Inflammatory macrophage treated with lipopolysaccharide for 4 hours (primary cell): Measurements from ENCODE around the gene ERCC2.
"Not testable (repeated sequence)": the region's sequence is repeated elsewhere in the genome, so short reads cannot be mapped to it uniquely, and the experiment has no call there.

ENCODE experiments used
- DNase-seq: peaks from one replicate; pipeline ENCODE4 v3.0.0-alpha.2; 2020

The ERCC2 gene

DNA sequence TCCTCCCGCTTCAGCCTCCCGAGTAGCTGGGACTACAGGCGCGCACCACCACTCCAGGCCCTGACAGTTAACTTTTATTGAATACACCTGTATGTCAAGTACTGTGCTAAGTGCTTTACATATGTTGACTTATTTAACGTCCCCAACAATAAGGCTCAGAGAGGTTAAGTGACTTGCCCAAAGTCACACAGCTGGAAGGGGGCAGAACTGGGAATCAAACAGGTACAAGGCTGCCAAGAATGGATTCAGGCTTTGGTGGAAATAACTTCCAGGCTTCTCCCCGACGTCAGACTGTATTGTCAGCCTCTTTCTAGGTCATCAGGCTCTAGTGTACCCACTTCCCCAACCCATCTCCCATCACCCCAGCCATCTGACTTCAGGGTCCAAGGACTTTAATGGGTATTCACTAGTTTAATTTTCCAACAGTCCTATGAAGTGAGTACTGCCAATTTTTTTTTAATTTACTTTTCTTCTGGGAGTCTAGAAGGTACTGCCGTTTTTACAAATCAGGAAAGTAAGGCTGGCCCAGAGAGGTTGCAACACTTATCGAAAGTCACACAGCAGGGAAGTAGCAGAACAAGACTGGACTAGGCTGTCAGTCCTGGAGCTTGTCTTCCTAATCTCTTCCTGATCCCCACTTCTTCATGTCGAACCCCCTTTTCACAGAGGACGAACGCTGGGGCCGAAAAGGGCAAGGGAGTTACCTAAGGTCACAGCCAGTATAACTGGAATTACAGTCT, 42.8 kb downstream of the ERCC2 start:
- no peak for DNase-seq

DNA sequence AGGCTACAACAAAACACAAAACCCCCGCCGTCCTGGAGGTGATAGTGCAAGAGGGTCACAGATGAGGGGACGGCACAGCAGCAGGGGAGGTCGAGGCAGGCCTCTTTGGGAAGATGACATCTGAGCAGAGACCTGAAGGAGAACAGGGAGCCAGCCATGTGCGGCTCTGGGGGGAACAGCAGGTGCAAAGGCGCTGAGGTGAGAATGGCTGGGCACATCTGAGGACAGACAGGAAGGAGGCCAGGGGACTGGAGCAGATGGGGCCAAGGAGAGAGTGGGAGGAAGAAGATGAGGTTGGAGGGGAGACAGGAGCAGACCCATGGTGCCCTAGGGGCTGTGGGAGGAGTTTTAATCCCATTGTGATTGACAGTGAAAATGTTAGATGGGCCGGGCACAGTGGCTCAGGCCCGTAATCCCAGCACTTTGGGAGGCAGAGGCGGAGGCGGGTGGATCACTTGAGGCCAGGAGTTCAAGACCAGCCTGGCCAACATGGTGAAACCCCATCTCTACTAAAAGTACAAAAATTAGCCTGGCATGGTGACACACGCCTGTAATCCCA, 45.9 kb downstream of the ERCC2 start:
- no peak for DNase-seq

DNA sequence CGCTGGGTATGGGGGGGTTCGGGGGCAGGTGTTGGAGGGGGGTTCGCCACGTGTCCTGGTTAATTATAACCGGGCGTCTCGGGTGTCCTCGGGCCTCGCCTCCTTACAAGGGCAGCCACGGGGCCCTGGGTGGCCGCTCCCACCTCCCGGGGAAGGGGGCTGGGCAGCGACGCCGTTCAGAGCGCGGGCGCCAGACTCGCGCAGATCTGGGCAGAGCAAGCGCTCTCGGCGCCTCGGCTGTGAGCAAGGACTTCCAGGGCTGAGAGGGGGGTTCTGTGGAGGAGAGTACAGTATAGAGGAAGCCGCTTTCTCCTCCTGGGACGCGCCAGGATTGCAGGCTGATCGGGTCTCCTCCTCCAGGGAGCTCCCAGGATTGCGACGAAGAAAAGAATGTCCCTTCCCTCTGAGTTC, 46.7 kb downstream of the ERCC2 start:
- no peak for DNase-seq

DNA sequence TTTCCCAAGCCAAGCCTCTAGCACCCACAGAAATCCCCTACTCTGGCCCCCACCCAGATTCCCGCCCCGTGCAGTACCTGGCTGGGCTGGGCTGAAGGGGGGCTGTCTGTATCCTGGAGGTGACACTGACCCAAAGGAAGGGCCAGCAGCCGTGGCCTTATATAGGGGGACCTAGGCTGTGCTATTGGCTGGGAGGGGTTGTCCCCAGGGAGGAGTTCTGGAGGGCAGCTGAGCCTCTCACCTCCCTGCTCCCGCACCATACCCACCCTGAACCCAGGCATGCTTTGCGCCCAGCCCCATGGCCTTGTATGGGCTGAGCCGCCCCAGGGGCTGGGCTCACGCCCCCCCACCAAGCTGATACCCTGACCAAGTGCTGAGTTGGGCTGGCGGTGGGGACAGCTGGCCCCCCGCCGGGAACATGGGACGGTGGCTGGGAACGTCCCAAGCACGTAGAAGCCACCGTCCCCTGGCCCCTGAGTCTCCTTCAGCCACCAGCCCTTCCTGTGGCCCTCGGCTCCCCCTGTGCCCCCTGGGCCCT, 47.6 kb downstream of the ERCC2 start, which contains the start of gene CKM:
Gene CKM, minus strand, starts transcription at position 132 of the 538 bp plus-strand sequence. CDS start 3,162 bp downstream, outside the sequence.
- no peak for DNase-seq

DNA sequence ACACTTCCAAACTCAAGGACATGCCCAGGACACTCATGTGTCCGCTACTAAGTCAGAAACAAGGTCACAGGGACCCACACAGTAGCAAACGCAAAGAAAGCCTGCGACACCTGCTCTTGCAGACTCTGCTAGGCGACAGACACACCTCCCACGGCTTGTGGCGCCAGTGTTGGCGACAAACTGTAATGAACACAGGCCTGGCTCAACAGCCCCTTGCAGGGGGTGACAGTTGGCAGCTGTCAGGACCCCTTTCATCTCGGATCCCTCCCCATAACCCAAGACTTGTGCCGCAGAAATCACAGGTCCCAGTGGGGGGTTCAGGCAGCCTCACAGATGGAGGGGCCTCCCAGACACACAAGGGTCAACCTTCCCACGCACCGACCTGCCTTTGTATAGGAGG, 48.1 kb downstream of the ERCC2 start:
- DNase-seq, result no peak

DNA sequence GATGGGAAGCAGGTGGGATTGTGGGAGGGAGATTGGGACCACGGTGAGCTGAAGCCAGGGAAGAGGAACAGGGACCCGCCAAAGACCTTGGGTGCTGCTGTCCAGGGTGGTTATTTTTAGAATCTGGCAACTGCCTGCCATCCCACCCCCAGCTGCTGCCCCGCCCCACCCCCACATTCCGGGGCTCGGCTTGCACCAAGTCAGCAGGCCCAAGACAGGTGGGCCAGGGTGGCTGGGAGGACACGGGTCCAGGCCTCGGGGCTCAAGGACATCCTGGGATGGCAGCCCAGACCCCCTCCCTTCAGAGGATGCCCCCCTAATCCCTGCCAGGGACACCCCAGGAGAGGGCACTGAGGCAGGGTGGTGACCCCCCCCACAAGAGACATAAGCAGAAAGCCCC, 48.5 kb downstream of the ERCC2 start:
- DNase-seq, result no peak

DNA sequence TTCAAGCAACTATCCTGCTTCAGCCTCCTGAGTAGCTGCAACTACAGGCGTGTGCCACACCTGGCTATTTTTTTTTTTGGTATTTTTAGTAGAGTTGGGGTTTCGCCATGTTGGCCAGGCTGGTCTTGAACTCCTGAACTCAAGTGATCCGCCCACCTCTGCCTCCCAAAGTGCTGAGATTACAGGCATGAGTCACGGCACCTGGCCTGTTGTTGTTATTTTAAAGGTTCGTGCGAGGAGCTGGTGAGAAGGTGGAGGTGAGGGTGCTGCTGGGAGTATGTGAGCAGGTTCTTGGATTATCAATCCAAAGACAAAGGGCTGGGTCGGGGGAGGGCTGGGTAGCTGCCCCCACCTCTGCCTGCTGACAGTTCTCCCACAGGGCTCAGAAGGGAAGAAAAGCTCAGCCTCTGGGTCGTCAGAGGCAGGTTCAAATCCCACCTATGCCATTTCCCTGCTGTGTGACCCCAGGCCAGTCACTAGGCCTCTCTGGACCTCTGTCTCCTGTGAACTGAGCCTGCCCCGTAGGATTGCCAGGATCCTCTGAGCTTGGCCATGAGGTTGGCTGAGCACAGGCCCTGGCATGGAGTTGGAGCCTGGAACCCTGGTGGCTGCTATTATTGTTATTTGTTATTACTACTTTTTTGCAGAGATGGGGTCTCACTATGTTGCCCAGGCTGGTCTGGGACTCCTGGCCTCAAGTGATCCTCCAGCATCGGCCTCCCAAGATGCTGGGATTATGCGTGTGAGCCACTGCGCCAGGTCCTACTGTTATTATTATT, 49.2 kb downstream of the ERCC2 start:
- DNase-seq, result no peak

DNA sequence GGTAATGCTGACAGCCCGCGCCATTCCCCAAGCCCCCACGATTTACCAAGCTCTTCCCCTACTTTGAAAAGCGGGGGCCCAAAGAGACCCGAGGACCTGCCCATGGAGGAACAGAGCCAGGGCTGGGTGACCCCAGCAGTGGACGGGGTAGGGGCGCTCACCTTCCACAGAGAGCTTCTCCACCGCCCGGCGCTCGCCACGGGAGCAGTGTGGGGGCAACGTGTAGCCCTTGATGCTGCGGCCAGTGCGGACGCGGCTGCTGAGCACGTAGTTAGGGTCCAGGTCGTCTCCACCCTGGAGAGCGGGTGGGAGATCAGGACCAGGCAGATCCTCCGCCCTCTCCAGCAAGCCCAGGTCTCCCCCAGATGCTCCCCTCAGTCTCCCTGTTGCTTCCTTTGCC, 55.1 kb downstream of the ERCC2 start:
- no peak for DNase-seq

DNA sequence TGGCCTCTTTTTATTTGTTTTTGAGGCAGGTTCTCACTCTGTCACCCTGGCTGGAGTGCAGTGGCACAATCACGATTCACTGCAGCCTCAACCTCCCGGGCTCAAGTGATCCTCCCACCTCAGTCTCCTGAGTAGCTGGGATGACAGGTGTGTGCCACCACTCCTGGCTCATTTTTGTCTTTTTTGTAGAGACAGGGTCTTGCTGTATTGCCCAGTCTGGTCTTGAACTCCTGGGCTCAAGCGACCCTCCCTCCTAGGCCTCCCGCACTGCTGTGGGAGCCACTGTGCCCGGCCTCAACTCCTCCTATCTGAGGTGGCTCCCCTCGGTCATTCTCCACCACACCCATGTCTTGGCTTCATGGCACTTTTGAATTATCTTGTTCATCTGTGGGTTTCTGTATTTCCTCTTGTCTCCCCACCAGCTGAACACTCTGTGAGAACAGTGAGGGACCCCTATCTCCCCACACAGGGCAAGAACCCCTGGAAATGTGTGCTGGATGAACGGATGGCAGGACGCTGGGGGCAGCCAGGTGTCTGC, 55.6 kb downstream of the ERCC2 start:
- DNase-seq, result no peak

DNA sequence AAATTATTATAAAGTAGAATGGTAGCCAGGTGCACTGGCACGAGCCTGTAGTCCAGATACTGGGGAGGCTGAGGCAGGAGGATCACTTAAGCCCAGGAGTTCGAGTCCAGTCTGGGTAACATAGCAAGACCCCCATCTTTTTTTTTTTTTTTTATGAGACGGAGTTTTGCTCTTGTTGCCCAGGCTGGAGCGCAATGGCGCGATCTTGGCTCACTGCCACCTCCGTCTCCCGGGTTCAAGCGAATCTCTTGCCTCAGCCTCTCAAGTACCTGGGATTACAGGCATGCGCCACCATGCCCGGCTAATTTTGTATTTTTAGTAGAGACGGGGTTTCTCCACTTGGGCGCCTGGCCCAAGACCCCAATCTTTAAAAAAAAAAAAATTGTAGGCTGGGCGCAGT, 58.1 kb downstream of the ERCC2 start:
- not testable (repeated sequence) for DNase-seq

DNA sequence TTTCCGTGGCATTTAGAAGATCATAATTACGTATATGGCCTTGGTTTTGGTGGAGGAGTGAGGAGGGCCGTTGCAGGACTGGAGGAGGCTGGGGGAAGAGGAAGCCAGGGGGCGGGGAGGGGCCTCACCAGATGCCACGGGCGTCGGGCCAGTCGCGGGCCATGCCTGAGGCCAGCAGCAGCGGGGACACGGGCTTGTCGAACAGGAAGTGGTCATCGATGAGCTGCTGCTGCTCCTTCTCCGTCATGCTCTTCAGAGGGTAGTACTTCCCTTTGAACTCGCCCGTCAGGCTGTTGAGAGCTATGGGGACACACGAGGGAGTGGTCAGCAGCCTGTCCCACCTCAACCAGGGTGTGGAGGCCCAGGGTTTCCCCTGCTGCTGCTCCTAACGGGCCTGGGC, 58.8 kb downstream of the ERCC2 start:
- peak; percentile 27 for DNase-seq

DNA sequence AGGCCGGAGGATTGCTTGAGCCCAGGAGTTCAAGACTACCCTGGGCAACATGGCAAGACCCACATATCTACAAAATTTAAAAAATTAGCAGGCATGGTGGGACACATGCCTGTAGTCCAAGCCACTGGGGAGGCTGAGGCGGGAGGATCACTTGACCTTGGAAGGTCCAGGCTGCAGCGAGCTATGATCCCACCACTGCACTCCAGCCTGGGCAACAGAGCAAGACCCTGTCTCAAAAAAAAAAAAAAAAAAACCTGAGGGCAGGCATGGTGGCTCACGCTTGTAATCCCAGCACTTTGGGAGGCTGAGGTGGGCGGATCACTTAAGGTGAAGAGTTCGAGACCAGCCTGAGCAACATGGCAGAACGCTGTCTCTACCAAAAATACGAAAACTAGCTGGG, 61.1 kb downstream of the ERCC2 start:
- DNase-seq, result not testable (repeated sequence)

DNA sequence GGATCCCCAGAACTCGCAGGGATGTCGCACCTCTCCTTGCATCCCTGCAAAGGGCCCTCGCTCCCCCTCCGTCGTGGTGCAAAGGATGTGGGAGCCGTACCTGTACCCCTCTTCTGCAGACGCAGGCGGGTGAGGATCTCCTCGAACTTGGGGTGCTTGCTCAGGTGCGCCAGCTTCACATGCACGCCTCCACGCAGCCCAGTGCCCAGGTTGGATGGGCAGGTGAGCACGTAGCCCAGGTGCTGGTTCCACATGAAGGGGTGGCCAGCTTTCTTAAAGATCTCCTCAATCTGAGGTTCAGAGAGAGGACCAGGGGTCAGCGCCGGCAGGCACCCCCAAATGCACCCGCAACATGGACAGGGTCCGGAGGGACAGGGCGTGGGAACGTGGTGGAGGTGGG, 63.0 kb downstream of the ERCC2 start:
- no peak for DNase-seq

DNA sequence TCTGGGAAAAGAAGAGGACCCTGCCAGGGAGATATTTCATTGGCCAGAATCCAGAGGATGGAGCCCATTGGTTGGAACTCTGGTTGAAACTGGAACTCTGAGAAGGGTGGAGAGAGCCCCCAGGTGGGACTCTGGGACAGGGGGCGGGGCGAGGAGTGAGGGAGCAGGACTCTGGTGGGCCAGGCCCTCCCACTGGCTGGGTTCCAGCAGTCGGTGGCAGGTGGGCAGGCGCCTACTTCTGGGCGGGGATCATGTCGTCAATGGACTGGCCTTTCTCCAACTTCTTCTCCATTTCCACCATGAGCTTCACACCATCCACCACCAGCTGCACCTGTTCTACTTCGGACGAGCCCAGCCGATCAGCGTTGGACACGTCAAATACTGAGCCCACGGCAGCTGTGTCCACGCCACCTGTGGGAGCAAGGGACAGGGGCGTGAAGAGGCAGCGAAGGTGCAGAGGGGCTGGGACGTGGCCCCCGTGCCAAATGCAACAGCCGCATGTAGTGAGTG, 63.8 kb downstream of the ERCC2 start:
- no peak for DNase-seq

DNA sequence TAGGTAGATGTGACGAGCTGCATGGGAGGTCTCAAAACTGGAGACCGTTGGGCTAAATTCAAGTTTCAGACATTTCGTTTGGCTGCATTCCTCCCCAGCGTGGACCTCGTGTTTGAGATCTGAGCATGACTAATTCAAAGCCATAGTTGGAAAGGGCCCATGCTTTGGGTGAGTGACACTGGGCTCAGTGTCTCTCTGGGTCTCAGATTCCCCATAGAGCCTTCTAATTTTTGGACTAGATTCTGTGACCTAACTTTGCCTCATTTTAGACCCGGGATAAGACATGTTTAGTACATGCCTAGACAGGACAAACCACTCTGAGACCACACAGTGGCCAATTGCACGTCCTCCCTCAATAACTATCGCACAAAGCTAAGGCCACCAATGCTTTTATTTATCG, 64.3 kb downstream of the ERCC2 start:
- no peak for DNase-seq

DNA sequence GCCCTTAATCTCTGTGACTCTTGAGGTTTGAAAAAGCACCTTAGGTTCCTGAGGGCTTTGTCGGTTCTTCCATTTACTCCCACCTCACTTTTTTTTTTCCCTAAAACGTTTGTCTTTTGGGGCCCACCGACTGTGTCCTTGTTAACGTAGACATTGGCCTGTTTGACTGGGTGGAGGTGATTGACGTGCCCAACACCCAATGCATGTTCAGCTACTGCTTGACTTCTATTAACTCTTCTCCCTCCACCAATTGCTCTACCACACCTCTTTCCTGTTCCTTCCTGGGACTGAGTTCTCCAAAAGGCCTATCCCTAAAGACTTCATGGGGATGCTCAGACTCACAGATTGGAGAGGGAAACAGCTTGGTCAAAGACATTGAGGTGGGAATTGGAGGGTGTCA, 65.0 kb downstream of the ERCC2 start:
- no peak for DNase-seq

DNA sequence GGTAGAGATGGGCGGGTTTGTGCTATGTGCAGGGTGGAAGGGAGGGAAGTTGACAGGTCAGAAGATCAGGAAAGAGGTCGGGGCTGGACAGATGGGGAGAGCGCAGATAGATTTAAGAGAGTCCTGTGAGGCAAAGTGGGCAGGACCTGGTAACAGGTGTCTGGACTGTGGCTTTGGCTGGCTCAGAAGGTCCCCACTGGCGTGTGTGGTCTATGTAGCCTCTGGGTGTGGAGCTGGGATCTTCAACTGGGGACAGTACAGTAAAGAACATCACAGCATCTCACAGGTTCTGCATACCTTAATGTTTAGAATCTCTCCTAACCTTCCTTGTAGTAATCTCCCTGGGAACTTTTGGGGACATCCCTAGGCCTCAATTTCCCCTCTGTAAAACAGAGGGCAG, 65.4 kb downstream of the ERCC2 start:
- no peak for DNase-seq

DNA sequence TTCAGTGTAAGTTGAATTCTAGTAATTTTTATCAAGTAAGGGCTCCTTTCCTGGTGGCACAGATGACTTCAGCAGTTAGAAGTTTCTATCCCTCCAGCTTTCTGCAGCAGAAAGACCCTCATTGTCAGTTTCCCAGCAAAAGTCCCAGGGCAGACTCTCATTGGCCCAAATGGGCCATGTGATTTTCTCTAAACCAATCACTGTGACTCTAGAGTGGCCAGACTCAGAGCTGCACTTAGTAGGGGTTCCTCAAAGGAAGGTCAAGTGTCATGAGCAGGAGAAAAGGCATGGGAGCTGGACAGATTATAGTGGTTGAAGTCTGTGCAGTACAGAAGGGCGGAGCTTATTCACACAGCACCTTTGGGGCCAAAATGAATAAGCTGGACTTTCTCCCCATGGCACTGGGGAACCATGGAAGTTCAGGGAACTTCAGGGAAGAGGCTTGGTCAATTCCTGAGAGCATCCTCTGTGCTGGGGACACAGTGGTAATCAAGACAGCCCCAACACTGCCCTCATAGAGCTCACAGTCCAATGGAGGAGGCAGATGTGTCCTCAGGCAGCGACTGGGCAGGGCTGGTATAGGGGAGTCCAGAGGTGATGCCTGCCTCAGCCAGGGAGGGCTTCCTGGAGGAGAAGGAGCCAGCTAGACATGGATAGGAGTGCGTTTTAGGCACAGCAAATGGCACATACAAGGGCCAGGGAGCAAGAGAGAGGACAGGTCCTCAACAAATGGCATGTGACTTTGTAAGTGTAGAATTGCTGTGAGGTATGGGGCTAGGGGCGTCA, 66.0 kb downstream of the ERCC2 start:
- DNase-seq, result no peak

DNA sequence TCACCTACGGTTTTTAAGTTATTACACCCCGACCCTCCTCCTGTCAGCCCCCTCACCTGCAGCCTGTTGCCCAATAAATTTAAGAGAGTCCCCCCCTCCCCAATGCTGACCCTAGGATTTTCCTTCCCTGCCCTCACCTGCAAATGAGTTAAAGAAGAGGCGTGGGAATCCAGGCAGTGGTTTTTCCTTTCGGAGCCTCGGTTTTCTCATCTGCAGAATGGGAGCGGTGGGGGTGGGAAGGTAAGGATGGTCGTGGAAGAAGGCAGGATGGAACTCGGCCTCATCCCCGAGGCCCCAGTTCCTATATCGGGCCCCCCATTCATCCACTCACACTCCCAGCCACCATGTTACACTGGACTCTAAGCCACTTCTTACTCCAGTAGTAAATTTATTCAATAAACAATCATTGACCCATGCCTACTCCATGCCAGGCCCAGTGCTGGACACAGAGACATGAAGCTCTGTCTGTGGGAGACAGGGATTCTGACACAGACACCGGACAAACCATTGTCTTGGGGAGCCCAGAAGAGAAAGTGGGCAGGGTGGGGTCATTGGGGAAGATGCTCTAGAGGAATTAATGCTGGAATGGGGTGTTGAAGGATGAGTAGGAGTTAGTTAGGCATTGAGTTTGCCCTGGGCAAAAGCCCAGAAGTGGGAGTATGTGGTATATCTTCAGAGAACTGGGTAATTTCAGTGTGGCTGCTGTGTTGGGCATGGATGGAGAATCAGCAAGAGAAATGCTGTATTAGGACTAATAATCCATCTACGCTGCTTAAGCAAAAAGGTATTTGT, 66.9 kb downstream of the ERCC2 start:
- no peak for DNase-seq

DNA sequence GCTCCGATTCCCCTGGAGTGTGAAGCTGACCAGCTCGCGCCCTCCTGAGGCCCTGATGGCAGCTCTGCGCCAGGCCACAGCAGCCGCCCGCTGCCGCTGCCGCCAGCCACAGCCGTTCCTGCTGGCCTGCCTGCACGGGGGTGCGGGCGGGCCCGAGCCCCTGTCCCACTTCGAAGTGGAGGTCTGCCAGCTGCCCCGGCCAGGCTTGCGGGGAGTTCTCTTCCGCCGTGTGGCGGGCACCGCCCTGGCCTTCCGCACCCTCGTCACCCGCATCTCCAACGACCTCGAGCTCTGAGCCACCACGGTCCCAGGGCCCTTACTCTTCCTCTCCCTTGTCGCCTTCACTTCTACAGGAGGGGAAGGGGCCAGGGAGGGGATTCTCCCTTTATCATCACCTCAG, 68.0 kb downstream of the ERCC2 start:
- no peak for DNase-seq
